B cell (primary cell): ENCODE data around the gene CDK9. TPM values are rescaled to one million over a fixed set of nuclear protein-coding genes. Genes with fewer than 3 reads are reported as not detected.

Source experiments
- ATAC-seq: fragments of 200-7000 bp; cut with Tn5 transposase; one replicate; pipeline ENCODE4 v1.10.0; 2021; ENCODE audit warnings: low read depth, mild to moderate bottlenecking, moderate number of reproducible peaks, moderate library complexity
- CTCF ChIA-PET: fragments of 350-600 bp; sonication (Branson Sonifier 250); formaldehyde crosslinking; loops from one replicate; lab custom pipeline; 2021; ENCODE audit warnings: antibody characterized with exemption, inconsistent platforms; lab: Charles Lee
- POLR2A ChIA-PET: fragments of 350-600 bp; sonication (Branson Sonifier 250); formaldehyde crosslinking; loops from one replicate; lab custom pipeline; 2021; ENCODE audit warnings: antibody characterized with exemption; lab: Charles Lee
- DNase-seq: peaks from one replicate; pipeline ENCODE4 v3.0.0; 2013
- H2AFZ ChIP-seq: 2 replicates; pipeline ENCODE4 v1.6.1; 2012; ENCODE audit warnings: mild to moderate bottlenecking, low read depth, low read length; ENCODE audit not compliant: insufficient read depth, poor library complexity, severe bottlenecking
- H3K27ac ChIP-seq, 2 donors: 1 replicate in 1 of 2; 2 replicates in 1 of 2; pipeline ENCODE4 v1.5.1; 2012 to 2013; ENCODE audit warnings: low read length in 2 of 2, mild to moderate bottlenecking in 2 of 2, moderate library complexity in 1 of 2
- H3K27me3 ChIP-seq, 4 experiments: fragments of 200-600 bp in 1 of 4; sonication (generic) in 1 of 4; replicated peaks in 1 of 4; 1 replicate in 2 of 4; 2 replicates in 2 of 4; pipeline versions ENCODE4 v1.6.1 to v1.7.0; 2013 to 2016; ENCODE audit warnings: low read length in 3 of 4, mild to moderate bottlenecking in 2 of 4, mixed read lengths in 1 of 4, moderate library complexity in 1 of 4; ENCODE audit not compliant: insufficient read depth in 4 of 4, control insufficient read depth in 3 of 4; ENCODE audit errors: control extremely low read depth in 1 of 4
- H3K36me3 ChIP-seq, 2 experiments: replicated peaks in 1 of 2; 1 replicate in 1 of 2; 2 replicates in 1 of 2; pipeline versions ENCODE4 v1.6.1 to v1.7.1; 2013; ENCODE audit warnings: low read length in 1 of 2; ENCODE audit not compliant: insufficient read depth in 2 of 2, control insufficient read depth in 1 of 2; ENCODE audit errors: control extremely low read depth in 1 of 2, extremely low read depth in 1 of 2
- H3K4me1 ChIP-seq, 2 donors: fragments of 200-600 bp in 1 of 2; sonication (generic) in 1 of 2; 1 replicate in 1 of 2; 2 replicates in 1 of 2; pipeline versions ENCODE4 v1.5.1 to v1.6.1; 2013 to 2017; ENCODE audit warnings: low read length in 2 of 2; ENCODE audit not compliant: control insufficient read depth in 2 of 2, insufficient read depth in 2 of 2
- H3K4me2 ChIP-seq: replicated peaks from 2 replicates; pipeline ENCODE3; 2012; ENCODE audit warnings: mild to moderate bottlenecking, low read depth, low read length; ENCODE audit not compliant: poor library complexity, severe bottlenecking
- H3K4me3 ChIP-seq, 5 experiments: fragments of 200-600 bp in 1 of 5; sonication (generic) in 1 of 5; 1 replicate in 3 of 5; 2 replicates in 2 of 5; pipeline versions ENCODE4 v1.5.1 to v1.7.0; 2011 to 2016; ENCODE audit warnings: low read length in 4 of 5, mild to moderate bottlenecking in 4 of 5, low read depth in 2 of 5, control low read depth in 1 of 5, moderate library complexity in 1 of 5; ENCODE audit not compliant: insufficient read depth in 1 of 5; ENCODE audit errors: control extremely low read depth in 1 of 5, extremely low read depth in 1 of 5
- H3K79me2 ChIP-seq: fragments of 200-600 bp; sonication (generic); one replicate; pipeline ENCODE4 v1.6.0; 2016; ENCODE audit warnings: low read length; ENCODE audit not compliant: control insufficient read depth, insufficient read depth
- H3K9ac ChIP-seq: fragments of 200-600 bp; sonication (generic); 2 replicates; pipeline ENCODE4 v1.6.1; 2017; ENCODE audit warnings: mild to moderate bottlenecking, low read length, moderate library complexity
- H3K9me3 ChIP-seq, 3 donors: one replicate each; pipeline versions ENCODE4 v1.6.1 to v1.7.1; 2013; ENCODE audit warnings: low read length in 2 of 3; ENCODE audit not compliant: control insufficient read depth in 2 of 3, insufficient read depth in 1 of 3; ENCODE audit errors: control extremely low read depth in 1 of 3
- H4K20me1 ChIP-seq: 2 replicates; pipeline ENCODE4 v1.6.0; 2012; ENCODE audit warnings: mild to moderate bottlenecking, low read length; ENCODE audit not compliant: insufficient read depth, control insufficient read depth, poor library complexity, severe bottlenecking
- H3K27ac Mint-ChIP-seq: one replicate; pipeline ENCODE4 v1.8.0; 2021; ENCODE audit warnings: mixed read lengths
- H3K27me3 Mint-ChIP-seq: one replicate; pipeline ENCODE4 v1.8.0; 2021; ENCODE audit warnings: mixed read lengths
- H3K4me1 Mint-ChIP-seq: one replicate; pipeline ENCODE4 v1.8.0; 2021; ENCODE audit warnings: mixed read lengths
- H3K4me3 Mint-ChIP-seq: one replicate; pipeline ENCODE4 v1.8.0; 2021; ENCODE audit warnings: mixed read lengths
- H3K9me3 Mint-ChIP-seq: one replicate; pipeline ENCODE4 v1.8.0; 2022; ENCODE audit warnings: mixed read lengths; ENCODE audit not compliant: insufficient read depth
- CTCF ChIP-seq: fragments of 200-600 bp; IDR thresholded peaks from one replicate; pipeline ENCODE4 v1.8.0; 2022; ENCODE audit warnings: antibody characterized with exemption, mild to moderate bottlenecking
- EZH2 ChIP-seq: IDR thresholded peaks from 2 replicates; pipeline ENCODE4 v1.6.1; 2012; ENCODE audit warnings: borderline replicate concordance, low read depth, mild to moderate bottlenecking, moderate library complexity, low read length; ENCODE audit not compliant: insufficient read depth, poor library complexity, severe bottlenecking
- WGBS: methylation state at CpG from one replicate; pipeline ENCODE4 v1.1.5; 2013; ENCODE audit warnings: missing lambda C conversion rate; ENCODE audit not compliant: insufficient coverage; 5-methylcytosine and 5-hydroxymethylcytosine counted together
- intact Hi-C: fragments of 100-400 bp; cut with micrococcal nuclease; formaldehyde crosslinking; loops from one replicate; pipeline ENCODE4 v1.10.0; 2022
- polyA plus RNA-seq: library from polyadenylated mRNA; depleted of rRNA; stranded (reverse); fragments of >200 nt; gene quantifications from 2 replicates; pipeline ENCODE4 v1.2.3, GENCODE V29; 2012
- total RNA-seq, 2 donors: library from RNA; stranded (reverse); fragments of 120-200 nt in 1 of 2; gene quantifications; 1 replicate in 1 of 2; 2 replicates in 1 of 2; pipeline versions ENCODE4 v1.2.3 to v1.2.4, GENCODE V29; 2013 to 2022

The CDK9 gene
- total and polyA plus RNA-seq, 2 donors (not counting 1 experiment from before 2014, with no cell fraction given) = 145 to 176 TPM

- Mint-ChIP-seq H3K4me1 (peaks cover 30% of the 10 kb centered on the region), H3K4me3 (no peak overlapping the region), H3K27ac (no peak overlapping the region), H3K9me3 (no peaks in the 10 kb centered on the region), H3K27me3 (no peaks in the 10 kb centered on the region)
- no peak for ATAC-seq
- ChIA-PET POLR2A (interaction anchor here (0.7 kb wide), 1 partner anchor 275 kb away, joined by 3 read pairs; no protein-coding TSS in a partner anchor), CTCF (interaction anchor here (4.5 kb wide), 1 partner anchor 78 kb away, joined by 22 read pairs; no protein-coding TSS in a partner anchor)
- no peaks in the 10 kb centered on the region for H3K27me3 ChIP-seq
- intact Hi-C loops = no loop called here
- no peaks in the 10 kb centered on the region for H3K9me3 ChIP-seq
- H2AFZ ChIP-seq = no peak overlapping the region
- WGBS = 100% methylated on average over 3 of the region's 4 CpGs
- no peak overlapping the region for H3K4me2 ChIP-seq
- no peak overlapping the region for H3K4me3 ChIP-seq
- H3K9ac ChIP-seq = no peak overlapping the region
- H3K27ac ChIP-seq = no peak overlapping the region
- DNase-seq = no peak
- H3K79me2 ChIP-seq = peaks cover 47% of the 10 kb centered on the region
- peaks cover 15 to 21% of the 10 kb centered on the region in 2 donors for H3K4me1 ChIP-seq
- TF ChIP-seq CTCF (no peak), EZH2 (no peak)
- H4K20me1 ChIP-seq = peaks cover 58% of the 10 kb centered on the region
- H3K36me3 ChIP-seq = peaks cover 0 to 50% of the 10 kb centered on the region in 2 experiments
Measured at GRCh38 chr9:127791085-127791484, 5.3 kb downstream of the CDK9 start.

GRCh38 chr9:127792417-127793031 lies 6.7 kb downstream of the CDK9 start:
- Mint-ChIP-seq H3K27ac (peak overlapping the region; percentile 41), H3K4me1 (peaks cover 33% of the 10 kb centered on the region), H3K4me3 (no peak overlapping the region), H3K27me3 (no peaks in the 10 kb centered on the region), H3K9me3 (no peaks in the 10 kb centered on the region)
- DNase-seq (no peak), ATAC-seq (no peak)
- ChIA-PET POLR2A (interaction anchor here (2.3 kb wide), 1 partner anchor 10 kb away, joined by 6 read pairs; no protein-coding TSS in a partner anchor), CTCF (interaction anchor here (0.7 to 2.1 kb wide), 6 partner anchors 13 to 128 kb away, joined by 3 to 14 read pairs (median 4); partner anchors contain the start of gene TOR2A)
- intact Hi-C loops = no loop called here
- Histone ChIP-seq H4K20me1 (peaks cover 44% of the 10 kb centered on the region), H3K36me3 (peaks cover 0 to 44% of the 10 kb centered on the region in 2 experiments), H3K9ac (no peak overlapping the region), H3K4me3 (no peak overlapping the region), H3K27me3 (no peaks in the 10 kb centered on the region), H2AFZ (no peak overlapping the region), H3K79me2 (peaks cover 33% of the 10 kb centered on the region), H3K9me3 (no peaks in the 10 kb centered on the region), H3K4me2 (no peak overlapping the region), H3K27ac (no peak overlapping the region), H3K4me1 (peaks cover 18 to 24% of the 10 kb centered on the region in 2 donors)
- 64% methylated on average over 3 of the region's 7 CpGs for WGBS
- TF ChIP-seq CTCF = no peak
- no peak for TF ChIP-seq EZH2
